Measurements from ENCODE around the gene PCNX4. TPM values are rescaled to one million over a fixed set of nuclear protein-coding genes. Genes with fewer than 3 reads are reported as not detected.

The PCNX4 gene
- total and polyA plus RNA-seq, 2 experiments from 2014 or later, result 39.7 to 129 TPM

GRCh38 chr14:60164712-60165546, 73.2 kb downstream of the PCNX4 start, which contains the start of gene DHRS7:
Gene DHRS7, minus strand, starts transcription at chr14:60165398. Its CDS starts 89 bp downstream, at chr14:60165309.
- H3K27ac ChIP-seq, result peak within 1 kb of the TSS; percentile 71
- H3K36me3 ChIP-seq, result no peaks in the 10 kb centered on the region
- H3K4me1 ChIP-seq (ENCODE audit: low read depth), result no peaks in the 10 kb centered on the region
- peak; percentile 65 for TF ChIP-seq CTCF (IDR thresholded peaks at IDR 0.05; ENCODE audit: low read depth, low read length)
- peak within 1 kb of the TSS; percentile 70 for H3K4me3 ChIP-seq
- H3K9me3 ChIP-seq (ENCODE audit: low read depth), result no peaks in the 10 kb centered on the region
- DNase-seq (ENCODE audit: low read depth in 1 of 2, low spot score in 1 of 2), result peak; percentile 87
- no peaks in the 10 kb centered on the region for H3K27me3 ChIP-seq

GRCh38 chr14:60165547-60165876, 73.8 kb downstream of the PCNX4 start:
- Histone ChIP-seq H3K27ac (peak overlapping the region; percentile 71), H3K9me3 (ENCODE audit: low read depth) (no peaks in the 10 kb centered on the region), H3K36me3 (no peaks in the 10 kb centered on the region), H3K4me1 (ENCODE audit: low read depth) (no peaks in the 10 kb centered on the region), H3K4me3 (peak overlapping the region; percentile 70), H3K27me3 (no peaks in the 10 kb centered on the region)
- no peak for TF ChIP-seq CTCF (IDR thresholded peaks at IDR 0.05; ENCODE audit: low read depth, low read length)
- DNase-seq (ENCODE audit: low read depth in 1 of 2, low spot score in 1 of 2), result no peak

- Histone ChIP-seq H3K9me3 (ENCODE audit: low read depth) (no peaks in the 10 kb centered on the region), H3K27me3 (no peaks in the 10 kb centered on the region), H3K27ac (no peak overlapping the region), H3K36me3 (no peaks in the 10 kb centered on the region), H3K4me1 (ENCODE audit: low read depth) (no peaks in the 10 kb centered on the region), H3K4me3 (no peak overlapping the region)
- no peak for TF ChIP-seq CTCF (IDR thresholded peaks at IDR 0.05; ENCODE audit: low read depth, low read length)
- DNase-seq (ENCODE audit: low read depth in 1 of 2, low spot score in 1 of 2), result no peak
Measured at GRCh38 chr14:60166142-60166541, 74.4 kb downstream of the PCNX4 start.

- Histone ChIP-seq H3K27me3 (no peaks in the 10 kb centered on the region), H3K9me3 (ENCODE audit: low read depth) (no peaks in the 10 kb centered on the region), H3K4me1 (ENCODE audit: low read depth) (no peaks in the 10 kb centered on the region), H3K36me3 (no peaks in the 10 kb centered on the region), H3K4me3 (no peak overlapping the region), H3K27ac (no peak overlapping the region)
- no peak for DNase-seq (ENCODE audit: low read depth in 1 of 2, low spot score in 1 of 2)
- no peak for TF ChIP-seq CTCF (IDR thresholded peaks at IDR 0.05; ENCODE audit: low read depth, low read length)
Measured at GRCh38 chr14:60169722-60170121, 78.0 kb downstream of the PCNX4 start.

- no peaks in the 10 kb centered on the region for H3K36me3 ChIP-seq
- no peaks in the 10 kb centered on the region for H3K4me1 ChIP-seq (ENCODE audit: low read depth)
- H3K27me3 ChIP-seq, result no peaks in the 10 kb centered on the region
- H3K9me3 ChIP-seq (ENCODE audit: low read depth), result no peaks in the 10 kb centered on the region
- no peak overlapping the region for H3K4me3 ChIP-seq
- H3K27ac ChIP-seq, result no peak overlapping the region
- no peak for TF ChIP-seq CTCF (IDR thresholded peaks at IDR 0.05; ENCODE audit: low read depth, low read length)
- DNase-seq (ENCODE audit: low read depth in 1 of 2, low spot score in 1 of 2), result no peak
Measured at GRCh38 chr14:60170948-60171347, 79.2 kb downstream of the PCNX4 start.
